DND-41 (cell line): ENCODE measurements around the gene DSC1.

ENCODE experiments used
- CTCF ChIP-seq: IDR thresholded peaks from 2 replicates; pipeline ENCODE4 v1.5.1; 2012; ENCODE audit warnings: borderline replicate concordance, low read length, moderate library complexity, mild to moderate bottlenecking; ENCODE audit not compliant: poor library complexity, severe bottlenecking; ENCODE audit errors: extremely low read depth
- EZH2 ChIP-seq: IDR thresholded peaks from 3 replicates; pipeline ENCODE4 v1.6.1; 2012; ENCODE audit warnings: borderline replicate concordance, low read depth, mild to moderate bottlenecking, moderate library complexity, low read length, inconsistent platforms; ENCODE audit not compliant: severe bottlenecking

- no peak for TF ChIP-seq CTCF
- no peak for TF ChIP-seq EZH2
These were observed 19.6 kb downstream of the DSC1 start for GRCh38 chr18:31143025-31143424.
